HCT116 (cell line): ENCODE results near the gene PPP1R3G. TPM values are rescaled to one million over a fixed set of nuclear protein-coding genes. Genes with fewer than 3 reads are reported as not detected.
A peak's percentile ranks its signal among the peaks of the same experiment; 100 is the strongest.

Source experiments
- ATAC-seq: fragments of 200-7000 bp; cut with Tn5 transposase; 2 replicates; pipeline ENCODE4 v1.9.1; 2020; ENCODE audit warnings: mild to moderate bottlenecking, moderate library complexity
- BruUV-seq: library from RNA; stranded (reverse); fragments of 400-500 nt; replicated peaks from 2 replicates; lab custom pipeline; 2021; lab: Mats Ljungman, UMichigan
- CTCF ChIA-PET: fragments of 300-600 bp; sonication (Branson Sonifier 250); formaldehyde crosslinking; loops from one replicate; lab custom pipeline; 2021; ENCODE audit warnings: antibody characterized with exemption; lab: Charles Lee
- POLR2A ChIA-PET: fragments of 300-600, 350-600 bp; sonication (Branson Sonifier 250); formaldehyde crosslinking; loops from one replicate; lab custom pipeline; 2021; ENCODE audit warnings: antibody characterized with exemption; lab: Charles Lee
- RAD21 ChIA-PET, 2 experiments: fragments of 300-600 bp; sonication (Branson Sonifier 250); formaldehyde crosslinking; loops; one replicate each; lab custom pipeline; 2023; ENCODE audit warnings: low total read pairs in 2 of 2; ENCODE audit not compliant: uncharacterized antibody in 2 of 2, unreplicated experiment in 2 of 2, low non-redundant PET in 1 of 2; lab: Charles Lee
- DNase-seq: peaks from one replicate; pipeline ENCODE4 v3.0.0-alpha.2; 2010; ENCODE audit warnings: low read depth, low spot score
- H2AFZ ChIP-seq: fragments of 200-600 bp; shearing (Covaris generic), sonication (generic); 2 replicates; pipeline ENCODE4 v1.6.1; 2017; ENCODE audit warnings: low read depth, mixed run types, mixed read lengths, antibody characterized with exemption, low read length; ENCODE audit not compliant: poor library complexity, severe bottlenecking
- H3K27ac ChIP-seq: 2 replicates; pipeline ENCODE4 v1.5.1; 2012; ENCODE audit warnings: low read depth, low read length
- H3K27me3 ChIP-seq: fragments of 200-600 bp; sonication (generic); 2 replicates; pipeline ENCODE4 v1.6.1; 2016; ENCODE audit warnings: mixed run types, low read length, mixed read lengths; ENCODE audit not compliant: insufficient read depth
- H3K36me3 ChIP-seq, 2 experiments: fragments of 200-500 bp in 1 of 2; fragments of 200-600 bp in 1 of 2; sonication (Bioruptor generic) in 1 of 2; sonication (generic) in 1 of 2; 2 replicates each; pipeline versions ENCODE4 v1.5.1 to v1.6.1; 2014 to 2016; ENCODE audit warnings: low read length in 2 of 2, inconsistent platforms in 1 of 2, mixed read lengths in 1 of 2, mixed run types in 1 of 2; ENCODE audit not compliant: insufficient read depth in 2 of 2, control insufficient read depth in 1 of 2
- H3K4me1 ChIP-seq, 2 experiments: fragments of 200-600 bp in 1 of 2; sonication (generic) in 1 of 2; 2 replicates each; pipeline versions ENCODE4 v1.5.1 to v1.6.1; 2012 to 2017; ENCODE audit warnings: low read length in 2 of 2, inconsistent platforms in 1 of 2, mild to moderate bottlenecking in 1 of 2, mixed read lengths in 1 of 2, mixed run types in 1 of 2, moderate library complexity in 1 of 2; ENCODE audit not compliant: insufficient read depth in 2 of 2, control insufficient read depth in 1 of 2
- H3K4me2 ChIP-seq: fragments of 200-600 bp; sonication (generic); 2 replicates; pipeline ENCODE4 v1.6.1; 2017; ENCODE audit warnings: mixed run types, low read length, mixed read lengths
- H3K4me3 ChIP-seq, 2 experiments: fragments of 200-600 bp in 1 of 2; sonication (generic) in 1 of 2; replicated peaks in 1 of 2; 2 replicates each; pipeline ENCODE4 v1.5.1; 2011 to 2016; ENCODE audit warnings: low read length in 2 of 2, control low read depth in 1 of 2, low read depth in 1 of 2, mild to moderate bottlenecking in 1 of 2, mixed read lengths in 1 of 2, mixed run types in 1 of 2
- H3K79me2 ChIP-seq: fragments of 200-600 bp; sonication (generic); 2 replicates; pipeline ENCODE4 v1.6.1; 2017; ENCODE audit warnings: mild to moderate bottlenecking, mixed run types, low read length, moderate library complexity, mixed read lengths; ENCODE audit not compliant: insufficient read depth
- H3K9ac ChIP-seq: fragments of 200-600 bp; sonication (generic); 2 replicates; pipeline ENCODE4 v1.6.1; 2016; ENCODE audit warnings: low read length, mixed read lengths
- H3K9me2 ChIP-seq: fragments of 200-600 bp; sonication (generic), shearing (Covaris generic); 2 replicates; pipeline ENCODE4 v1.6.1; 2017; ENCODE audit warnings: mixed run types, mild to moderate bottlenecking, moderate library complexity; ENCODE audit not compliant: insufficient read depth
- H3K9me3 ChIP-seq, 2 experiments: fragments of 200-500 bp in 1 of 2; fragments of 200-600 bp in 1 of 2; sonication (Bioruptor generic) in 1 of 2; sonication (generic) in 1 of 2; 2 replicates each; pipeline ENCODE4 v1.6.1; 2014 to 2017; ENCODE audit warnings: low read length in 2 of 2, mixed read lengths in 2 of 2, inconsistent platforms in 1 of 2, low read depth in 1 of 2, mild to moderate bottlenecking in 1 of 2, mixed run types in 1 of 2, moderate library complexity in 1 of 2; ENCODE audit not compliant: control insufficient read depth in 1 of 2, insufficient read depth in 1 of 2
- H4K20me1 ChIP-seq: fragments of 200-600 bp; sonication (generic), shearing (Covaris generic); 2 replicates; pipeline ENCODE4 v1.6.1; 2017; ENCODE audit warnings: mixed run types, mild to moderate bottlenecking, moderate library complexity; ENCODE audit not compliant: insufficient read depth
- CBX3 ChIP-seq: IDR thresholded peaks from 2 replicates; pipeline ENCODE4 v1.6.1; 2012; ENCODE audit warnings: low read depth
- CEBPB ChIP-seq: IDR thresholded peaks from 2 replicates; pipeline ENCODE4 v1.6.1; 2012; ENCODE audit warnings: low read depth
- ELF1 ChIP-seq: IDR thresholded peaks from 2 replicates; pipeline ENCODE4 v1.6.1; 2012; ENCODE audit warnings: low read depth, borderline replicate concordance
- FOSL1 ChIP-seq: IDR thresholded peaks from 2 replicates; pipeline ENCODE4 v1.6.1; 2012; ENCODE audit warnings: low read depth
- JUND ChIP-seq: IDR thresholded peaks from 2 replicates; pipeline ENCODE4 v1.6.1; 2012
- RAD21 ChIP-seq: IDR thresholded peaks from 2 replicates; pipeline ENCODE4 v1.6.1; 2012; ENCODE audit warnings: low read depth, mild to moderate bottlenecking
- SP1 ChIP-seq: IDR thresholded peaks from 2 replicates; pipeline ENCODE4 v1.6.1; 2012; ENCODE audit warnings: low read depth
- SRF ChIP-seq: IDR thresholded peaks from 2 replicates; pipeline ENCODE4 v1.6.1; 2012; ENCODE audit warnings: low read depth
- TCF7L2 ChIP-seq: IDR thresholded peaks from 2 replicates; pipeline ENCODE4 v1.7.0; 2011; ENCODE audit warnings: borderline replicate concordance, inconsistent platforms; ENCODE audit not compliant: insufficient read depth, insufficient read length; ENCODE audit errors: extremely low read depth
- ZFX ChIP-seq: fragments of 450-650 bp; IDR thresholded peaks from 2 replicates; pipeline ENCODE4 v1.6.1; 2017
- ZNF274 ChIP-seq: fragments of 200-500 bp; sonication (Bioruptor generic); IDR thresholded peaks from 2 replicates; pipeline ENCODE4 v1.6.1; 2014; ENCODE audit warnings: mild to moderate bottlenecking, low read depth, low read length, inconsistent platforms
- intact Hi-C: fragments of 100-400 bp; cut with micrococcal nuclease; formaldehyde crosslinking; loops from 2 replicates; pipeline ENCODE4 v1.10.0; 2022
- total RNA-seq: library from RNA; stranded (reverse); gene quantifications from one replicate; pipeline ENCODE4 v1.2.1, GENCODE V29; 2021; ENCODE audit not compliant: unreplicated experiment
- TF ChIP-seq, protein P1 (sequence below): IDR thresholded peaks from 2 replicates; pipeline ENCODE4 v1.6.1; 2012
- TF ChIP-seq, protein P2 (sequence below): IDR thresholded peaks from 2 replicates; pipeline ENCODE4 v1.6.1; 2012; ENCODE audit warnings: low read depth
- TF ChIP-seq, protein P3 (sequence below), 3 experiments: fragments of 200-600 bp in 1 of 3; sonication (generic) in 1 of 3; IDR thresholded peaks in 2 of 3; conservative IDR thresholded peaks in 1 of 3; 2 replicates each; pipeline ENCODE4 v1.5.1; 2012 to 2017; ENCODE audit warnings: low read depth in 2 of 3, low read length in 2 of 3, antibody characterized with exemption in 1 of 3, borderline replicate concordance in 1 of 3, control low read depth in 1 of 3, mild to moderate bottlenecking in 1 of 3, mixed read lengths in 1 of 3, mixed run types in 1 of 3, moderate library complexity in 1 of 3; ENCODE audit not compliant: insufficient read depth in 1 of 3

PPP1R3G gene
- total RNA-seq, 1 experiment from 2014 or later = 0.27 TPM

GRCh38 chr6:5083307-5083583 is 1.9 kb upstream of the PPP1R3G start:
- Histone ChIP-seq H3K4me2 (peak overlapping the region; percentile 49), H3K9me2 (no peaks in the 10 kb centered on the region), H3K9ac (no peak overlapping the region), H3K9me3 (no peaks in the 10 kb centered on the region), H3K36me3 (no peaks in the 10 kb centered on the region), H4K20me1 (no peaks in the 10 kb centered on the region), H2AFZ (no peak overlapping the region), H3K27ac (no peak overlapping the region), H3K4me1 (peaks cover 2 to 29% of the 10 kb centered on the region in 2 experiments; a peak in 2 of 4 replicates), H3K4me3 (no peak overlapping the region), H3K27me3 (no peaks in the 10 kb centered on the region), H3K79me2 (no peaks in the 10 kb centered on the region)
- ChIA-PET POLR2A (no interaction called here), CTCF (no interaction called here), RAD21 (no interaction called here)
- intact Hi-C loops = no loop called here
- ATAC-seq = no peak
- DNase-seq = no peak
- no peak for TF ChIP-seq TCF7L2
- no peak for TF ChIP-seq FOSL1
- TF ChIP-seq, protein P1, sequence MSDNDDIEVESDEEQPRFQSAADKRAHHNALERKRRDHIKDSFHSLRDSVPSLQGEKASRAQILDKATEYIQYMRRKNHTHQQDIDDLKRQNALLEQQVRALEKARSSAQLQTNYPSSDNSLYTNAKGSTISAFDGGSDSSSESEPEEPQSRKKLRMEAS = no peak
- TF ChIP-seq, protein P2, sequence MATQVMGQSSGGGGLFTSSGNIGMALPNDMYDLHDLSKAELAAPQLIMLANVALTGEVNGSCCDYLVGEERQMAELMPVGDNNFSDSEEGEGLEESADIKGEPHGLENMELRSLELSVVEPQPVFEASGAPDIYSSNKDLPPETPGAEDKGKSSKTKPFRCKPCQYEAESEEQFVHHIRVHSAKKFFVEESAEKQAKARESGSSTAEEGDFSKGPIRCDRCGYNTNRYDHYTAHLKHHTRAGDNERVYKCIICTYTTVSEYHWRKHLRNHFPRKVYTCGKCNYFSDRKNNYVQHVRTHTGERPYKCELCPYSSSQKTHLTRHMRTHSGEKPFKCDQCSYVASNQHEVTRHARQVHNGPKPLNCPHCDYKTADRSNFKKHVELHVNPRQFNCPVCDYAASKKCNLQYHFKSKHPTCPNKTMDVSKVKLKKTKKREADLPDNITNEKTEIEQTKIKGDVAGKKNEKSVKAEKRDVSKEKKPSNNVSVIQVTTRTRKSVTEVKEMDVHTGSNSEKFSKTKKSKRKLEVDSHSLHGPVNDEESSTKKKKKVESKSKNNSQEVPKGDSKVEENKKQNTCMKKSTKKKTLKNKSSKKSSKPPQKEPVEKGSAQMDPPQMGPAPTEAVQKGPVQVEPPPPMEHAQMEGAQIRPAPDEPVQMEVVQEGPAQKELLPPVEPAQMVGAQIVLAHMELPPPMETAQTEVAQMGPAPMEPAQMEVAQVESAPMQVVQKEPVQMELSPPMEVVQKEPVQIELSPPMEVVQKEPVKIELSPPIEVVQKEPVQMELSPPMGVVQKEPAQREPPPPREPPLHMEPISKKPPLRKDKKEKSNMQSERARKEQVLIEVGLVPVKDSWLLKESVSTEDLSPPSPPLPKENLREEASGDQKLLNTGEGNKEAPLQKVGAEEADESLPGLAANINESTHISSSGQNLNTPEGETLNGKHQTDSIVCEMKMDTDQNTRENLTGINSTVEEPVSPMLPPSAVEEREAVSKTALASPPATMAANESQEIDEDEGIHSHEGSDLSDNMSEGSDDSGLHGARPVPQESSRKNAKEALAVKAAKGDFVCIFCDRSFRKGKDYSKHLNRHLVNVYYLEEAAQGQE = no peak
- no peak for TF ChIP-seq ZNF274
- no peak for TF ChIP-seq RAD21
- no peak for TF ChIP-seq CEBPB
- TF ChIP-seq, protein P3, sequence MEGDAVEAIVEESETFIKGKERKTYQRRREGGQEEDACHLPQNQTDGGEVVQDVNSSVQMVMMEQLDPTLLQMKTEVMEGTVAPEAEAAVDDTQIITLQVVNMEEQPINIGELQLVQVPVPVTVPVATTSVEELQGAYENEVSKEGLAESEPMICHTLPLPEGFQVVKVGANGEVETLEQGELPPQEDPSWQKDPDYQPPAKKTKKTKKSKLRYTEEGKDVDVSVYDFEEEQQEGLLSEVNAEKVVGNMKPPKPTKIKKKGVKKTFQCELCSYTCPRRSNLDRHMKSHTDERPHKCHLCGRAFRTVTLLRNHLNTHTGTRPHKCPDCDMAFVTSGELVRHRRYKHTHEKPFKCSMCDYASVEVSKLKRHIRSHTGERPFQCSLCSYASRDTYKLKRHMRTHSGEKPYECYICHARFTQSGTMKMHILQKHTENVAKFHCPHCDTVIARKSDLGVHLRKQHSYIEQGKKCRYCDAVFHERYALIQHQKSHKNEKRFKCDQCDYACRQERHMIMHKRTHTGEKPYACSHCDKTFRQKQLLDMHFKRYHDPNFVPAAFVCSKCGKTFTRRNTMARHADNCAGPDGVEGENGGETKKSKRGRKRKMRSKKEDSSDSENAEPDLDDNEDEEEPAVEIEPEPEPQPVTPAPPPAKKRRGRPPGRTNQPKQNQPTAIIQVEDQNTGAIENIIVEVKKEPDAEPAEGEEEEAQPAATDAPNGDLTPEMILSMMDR (IDR thresholded peaks at IDR 0.05 in 2 of 3, conservative IDR thresholded peaks at IDR 0.05 in 1 of 3; ENCODE audit: borderline replicate concordance in 1 of 3, insufficient read depth in 1 of 3, low read depth in 2 of 3, low read length in 2 of 3) = no peak
- no peak for TF ChIP-seq SP1
- no peak for TF ChIP-seq ELF1
- no peak for TF ChIP-seq SRF
- no peak for TF ChIP-seq JUND
- no peak for TF ChIP-seq ZFX
- no peak for TF ChIP-seq CBX3
- no TSS peak for BruUV-seq
